Keratinocyte (primary cell): Measurements from ENCODE around the gene SLC26A4. TPM values are rescaled to one million over a fixed set of nuclear protein-coding genes. Genes with fewer than 3 reads are reported as not detected.

Experiments
- DNase-seq: peaks from one replicate; pipeline ENCODE4 v3.0.0-alpha.2; 2011; ENCODE audit warnings: low read depth, missing footprints, low spot score
- FAIRE-seq: peaks from 2 replicates; lab custom pipeline; 2011; peaks lifted over from hg19 to GRCh38; lab: Jason Lieb, UNC
- H2AFZ ChIP-seq: 2 replicates; pipeline ENCODE4 v1.6.0; 2012; ENCODE audit warnings: low read length, control low read depth, inconsistent platforms; ENCODE audit not compliant: control insufficient read depth
- H3K27ac ChIP-seq: 2 replicates; pipeline ENCODE4 v1.5.1; 2011; ENCODE audit warnings: low read length; ENCODE audit not compliant: control insufficient read depth, insufficient read depth
- H3K27me3 ChIP-seq: 3 replicates; pipeline ENCODE4 v1.6.0; 2011; ENCODE audit warnings: low read length; ENCODE audit not compliant: control insufficient read depth, insufficient read depth; ENCODE audit errors: extremely low read depth
- H3K36me3 ChIP-seq, 2 experiments: 2 replicates in 1 of 2; 3 replicates in 1 of 2; pipeline ENCODE4 v1.5.1; 2011; ENCODE audit warnings: low read length in 2 of 2, mild to moderate bottlenecking in 1 of 2; ENCODE audit not compliant: control insufficient read depth in 2 of 2, insufficient read depth in 2 of 2; ENCODE audit errors: extremely low read depth in 1 of 2
- H3K4me1 ChIP-seq: 3 replicates; pipeline ENCODE4 v1.5.1; 2011; ENCODE audit warnings: low read length; ENCODE audit not compliant: control insufficient read depth, insufficient read depth; ENCODE audit errors: extremely low read depth
- H3K4me2 ChIP-seq: 3 replicates; pipeline ENCODE4 v1.6.0; 2011; ENCODE audit warnings: low read depth, low read length; ENCODE audit not compliant: control insufficient read depth, insufficient read depth; ENCODE audit errors: extremely low read depth
- H3K4me3 ChIP-seq, 3 experiments: fragments of 200-600 bp in 1 of 3; sonication (generic) in 1 of 3; 2 replicates in 2 of 3; 3 replicates in 1 of 3; pipeline ENCODE4 v1.5.1; 2011 to 2016; ENCODE audit warnings: low read length in 3 of 3, mild to moderate bottlenecking in 3 of 3, control low read depth in 2 of 3, inconsistent platforms in 1 of 3, low read depth in 1 of 3, mixed read lengths in 1 of 3, mixed run types in 1 of 3, moderate library complexity in 1 of 3; ENCODE audit not compliant: control insufficient read depth in 2 of 3, insufficient read depth in 2 of 3; ENCODE audit errors: extremely low read depth in 1 of 3
- H3K79me2 ChIP-seq: 2 replicates; pipeline ENCODE4 v1.6.0; 2012; ENCODE audit warnings: low read length; ENCODE audit not compliant: control insufficient read depth, insufficient read depth
- H3K9ac ChIP-seq: 3 replicates; pipeline ENCODE4 v1.6.0; 2011; ENCODE audit warnings: low read length; ENCODE audit not compliant: control insufficient read depth, insufficient read depth; ENCODE audit errors: extremely low read depth
- H3K9me1 ChIP-seq: 3 replicates; pipeline ENCODE4 v1.6.0; 2011; ENCODE audit warnings: low read length; ENCODE audit not compliant: control insufficient read depth, insufficient read depth; ENCODE audit errors: extremely low read depth
- H3K9me3 ChIP-seq: 2 replicates; pipeline ENCODE4 v1.5.1; 2012; ENCODE audit warnings: low read depth, low read length; ENCODE audit not compliant: control insufficient read depth
- H4K20me1 ChIP-seq: 3 replicates; pipeline ENCODE4 v1.6.0; 2011; ENCODE audit warnings: low read length; ENCODE audit not compliant: control insufficient read depth, insufficient read depth; ENCODE audit errors: extremely low read depth
- EZH2 ChIP-seq: IDR thresholded peaks from one replicate; pipeline ENCODE4 v1.6.1; 2012; ENCODE audit warnings: inconsistent platforms, mild to moderate bottlenecking, low read length, moderate library complexity
- dilution Hi-C: fragments of 300-500 bp; cut with MboI; formaldehyde crosslinking; loops from one replicate; pipeline ENCODE4 v1.7.0; 2020; ENCODE audit warnings: low sequenced_read_pairs; ENCODE audit not compliant: extremely low pct_ligation_motif_present
- polyA plus RNA-seq, 5 experiments: library from polyadenylated mRNA; depleted of rRNA in 3 of 5; stranded (reverse) in 3 of 5; stranded (forward) in 1 of 5; unstranded in 1 of 5; fragments of >200 nt; gene quantifications; 1 replicate in 1 of 5; 2 replicates in 3 of 5; 3 replicates in 1 of 5; pipeline versions ENCODE4 v1.2.1 to v1.2.3, GENCODE V29; 2011 to 2012; ENCODE audit warnings: missing spikeins in 2 of 5, low read depth in 1 of 5, low replicate concordance in 1 of 5
- TF ChIP-seq, protein P1 (sequence below), 3 experiments: IDR thresholded peaks in 1 of 3; conservative IDR thresholded peaks in 1 of 3; optimal IDR thresholded peaks in 1 of 3; 2 replicates in 2 of 3; 3 replicates in 1 of 3; pipeline versions ENCODE3 to v1.5.1; 2011; ENCODE audit warnings: low read length in 3 of 3, mild to moderate bottlenecking in 3 of 3, moderate library complexity in 2 of 3, control low read depth in 1 of 3, inconsistent platforms in 1 of 3; ENCODE audit not compliant: insufficient read depth in 2 of 3; ENCODE audit errors: extremely low read depth in 1 of 3

Gene SLC26A4
- polyA plus RNA-seq, 1 donor (not counting 4 experiments of a cell fraction or from before 2014, with no cell fraction given), result 0.26 TPM

DNA sequence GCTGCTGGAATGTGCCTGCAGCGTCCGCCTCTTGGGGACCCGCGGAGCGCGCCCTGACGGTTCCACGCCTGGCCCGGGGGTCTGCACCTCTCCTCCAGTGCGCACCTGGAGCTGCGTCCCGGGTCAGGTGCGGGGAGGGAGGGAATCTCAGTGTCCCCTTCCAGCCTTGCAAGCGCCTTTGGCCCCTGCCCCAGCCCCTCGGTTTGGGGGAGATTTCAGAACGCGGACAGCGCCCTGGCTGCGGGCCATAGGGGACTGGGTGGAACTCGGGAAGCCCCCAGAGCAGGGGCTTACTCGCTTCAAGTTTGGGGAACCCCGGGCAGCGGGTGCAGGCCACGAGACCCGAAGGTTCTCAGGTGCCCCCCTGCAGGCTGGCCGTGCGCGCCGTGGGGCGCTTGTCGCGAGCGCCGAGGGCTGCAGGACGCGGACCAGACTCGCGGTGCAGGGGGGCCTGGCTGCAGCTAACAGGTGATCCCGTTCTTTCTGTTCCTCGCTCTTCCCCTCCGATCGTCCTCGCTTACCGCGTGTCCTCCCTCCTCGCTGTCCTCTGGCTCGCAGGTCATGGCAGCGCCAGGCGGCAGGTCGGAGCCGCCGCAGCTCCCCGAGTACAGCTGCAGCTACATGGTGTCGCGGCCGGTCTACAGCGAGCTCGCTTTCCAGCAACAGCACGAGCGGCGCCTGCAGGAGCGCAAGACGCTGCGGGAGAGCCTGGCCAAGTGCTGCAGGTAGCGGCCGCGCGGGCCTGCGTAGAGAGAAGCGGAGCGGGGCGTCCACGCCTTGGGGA, 645 bp downstream of the SLC26A4 start:
- Histone ChIP-seq H3K36me3 (no peaks in the 10 kb centered on the region), H3K79me2 (no peaks in the 10 kb centered on the region), H3K9me1 (no peaks in the 10 kb centered on the region), H3K27ac (no peak overlapping the region), H2AFZ (peak overlapping the region; percentile 81), H3K27me3 (peaks cover 30% of the 10 kb centered on the region), H3K4me3 (peak overlapping the region; percentile 40 to 67 (median 59)), H3K4me2 (peak overlapping the region; percentile 91), H3K9ac (no peak overlapping the region), H3K9me3 (no peaks in the 10 kb centered on the region), H4K20me1 (no peaks in the 10 kb centered on the region), H3K4me1 (peaks cover 4% of the 10 kb centered on the region)
- dilution Hi-C loops, result no loop called here
- DNase-seq, result no peak
- no peak for FAIRE-seq
- no peak for TF ChIP-seq EZH2
- TF ChIP-seq, protein P1, sequence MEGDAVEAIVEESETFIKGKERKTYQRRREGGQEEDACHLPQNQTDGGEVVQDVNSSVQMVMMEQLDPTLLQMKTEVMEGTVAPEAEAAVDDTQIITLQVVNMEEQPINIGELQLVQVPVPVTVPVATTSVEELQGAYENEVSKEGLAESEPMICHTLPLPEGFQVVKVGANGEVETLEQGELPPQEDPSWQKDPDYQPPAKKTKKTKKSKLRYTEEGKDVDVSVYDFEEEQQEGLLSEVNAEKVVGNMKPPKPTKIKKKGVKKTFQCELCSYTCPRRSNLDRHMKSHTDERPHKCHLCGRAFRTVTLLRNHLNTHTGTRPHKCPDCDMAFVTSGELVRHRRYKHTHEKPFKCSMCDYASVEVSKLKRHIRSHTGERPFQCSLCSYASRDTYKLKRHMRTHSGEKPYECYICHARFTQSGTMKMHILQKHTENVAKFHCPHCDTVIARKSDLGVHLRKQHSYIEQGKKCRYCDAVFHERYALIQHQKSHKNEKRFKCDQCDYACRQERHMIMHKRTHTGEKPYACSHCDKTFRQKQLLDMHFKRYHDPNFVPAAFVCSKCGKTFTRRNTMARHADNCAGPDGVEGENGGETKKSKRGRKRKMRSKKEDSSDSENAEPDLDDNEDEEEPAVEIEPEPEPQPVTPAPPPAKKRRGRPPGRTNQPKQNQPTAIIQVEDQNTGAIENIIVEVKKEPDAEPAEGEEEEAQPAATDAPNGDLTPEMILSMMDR (optimal IDR thresholded peaks at IDR 0.05 in 1 of 3, IDR thresholded peaks at IDR 0.05 in 1 of 3, conservative IDR thresholded peaks at IDR 0.05 in 1 of 3; ENCODE audit: extremely low read depth in 1 of 3, insufficient read depth in 2 of 3, low read length in 3 of 3), result peak in 2 of 3 experiments; percentile 41

DNA sequence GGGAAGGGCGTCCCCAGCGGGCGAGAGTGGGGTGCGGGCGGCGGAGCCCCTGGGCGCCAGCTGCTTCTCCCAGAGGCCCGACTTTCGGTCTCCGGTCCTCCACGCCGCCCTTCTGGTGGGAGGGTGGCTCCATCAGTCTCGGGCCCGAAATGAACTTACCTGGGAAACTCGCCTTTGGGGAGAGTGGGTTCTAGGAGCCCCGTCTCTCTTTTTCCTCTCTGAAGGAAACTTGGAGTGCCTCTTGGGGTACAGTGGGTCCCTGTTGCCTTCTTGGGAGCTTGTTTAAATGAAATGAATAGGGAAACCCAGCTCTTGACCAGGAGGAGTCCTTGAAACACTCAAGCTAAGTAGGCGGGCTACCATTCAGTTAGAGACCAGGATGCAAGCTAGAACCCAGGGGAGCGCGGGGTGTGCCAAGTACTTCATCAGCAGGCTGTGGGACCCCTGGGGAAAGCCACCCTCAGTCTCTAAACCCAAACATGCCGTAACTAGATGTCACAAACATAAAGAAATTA, 1.3 kb downstream of the SLC26A4 start:
- dilution Hi-C loops, result no loop called here

More for the DNA sequence above, 1.3 kb downstream of the SLC26A4 start:
- TF ChIP-seq, protein P1 (optimal IDR thresholded peaks at IDR 0.05 in 1 of 3, IDR thresholded peaks at IDR 0.05 in 1 of 3, conservative IDR thresholded peaks at IDR 0.05 in 1 of 3; ENCODE audit: extremely low read depth in 1 of 3, insufficient read depth in 2 of 3, low read length in 3 of 3), result no peak
- TF ChIP-seq EZH2, result no peak
- H3K4me2 ChIP-seq, result peak overlapping the region; percentile 91
- H3K36me3 ChIP-seq, result no peaks in the 10 kb centered on the region
- H3K79me2 ChIP-seq, result no peaks in the 10 kb centered on the region
- FAIRE-seq (no peak), DNase-seq (no peak)
- no peak overlapping the region for H3K27ac ChIP-seq
- peak overlapping the region; percentile 81 for H2AFZ ChIP-seq
- H3K9me3 ChIP-seq, result no peaks in the 10 kb centered on the region
- H4K20me1 ChIP-seq, result no peaks in the 10 kb centered on the region
- peak overlapping the region; percentile 40 to 67 (median 59) for H3K4me3 ChIP-seq
- no peak overlapping the region for H3K9ac ChIP-seq
- H3K4me1 ChIP-seq, result peaks cover 7% of the 10 kb centered on the region
- H3K9me1 ChIP-seq, result no peaks in the 10 kb centered on the region
- peaks cover 30% of the 10 kb centered on the region for H3K27me3 ChIP-seq
